Stomach (tissue), 9 donors: ENCODE results near the gene PHKA2. TPM values are rescaled to one million over a fixed set of nuclear protein-coding genes. Genes with fewer than 3 reads are reported as not detected.

ENCODE experiments used
- DNase-seq, 2 donors: peaks; one replicate each; pipeline versions ENCODE4 v3.0.0 to v3.0.0-alpha.2; 2013 to 2019
- H3K27ac ChIP-seq, 5 donors: fragments of 200-600 bp in 4 of 5; sonication (generic) in 4 of 5; one replicate each; pipeline ENCODE4 v1.5.1; 2013 to 2019; ENCODE audit warnings: mild to moderate bottlenecking in 1 of 5, moderate library complexity in 1 of 5
- H3K27me3 ChIP-seq, 3 donors: fragments of 200-600 bp; sonication (generic); one replicate each; pipeline ENCODE4 v1.5.1; 2017 to 2019; ENCODE audit warnings: mixed run types in 1 of 3
- H3K36me3 ChIP-seq, 4 donors: fragments of 200-600 bp; sonication (generic); 1 replicate in 3 of 4; 2 replicates in 1 of 4; pipeline ENCODE4 v1.5.1; 2016 to 2019
- H3K4me1 ChIP-seq, 4 donors: fragments of 200-600 bp; sonication (generic); one replicate each; pipeline ENCODE4 v1.5.1; 2016 to 2019
- H3K4me3 ChIP-seq, 4 donors: fragments of 200-600 bp; sonication (generic) in 3 of 4; one replicate each; pipeline ENCODE4 v1.5.1; 2016 to 2019; ENCODE audit warnings: mild to moderate bottlenecking in 1 of 4
- H3K9me3 ChIP-seq, 4 donors: fragments of 200-600 bp; sonication (generic); one replicate each; pipeline ENCODE4 v1.5.1; 2016 to 2019
- EP300 ChIP-seq: sonication (generic); formaldehyde crosslinking; IDR thresholded peaks from one replicate; pipeline ENCODE4 v1.6.1; 2017; ENCODE audit warnings: antibody characterized with exemption
- POLR2A ChIP-seq, 4 donors: fragments of 450-650 bp; IDR thresholded peaks; one replicate each; pipeline ENCODE4 v1.6.1; 2016; ENCODE audit warnings: antibody characterized with exemption in 4 of 4, control low read depth in 2 of 4, mild to moderate bottlenecking in 1 of 4, moderate library complexity in 1 of 4
- POLR2AphosphoS5 ChIP-seq, 3 donors: sonication (generic); formaldehyde crosslinking; IDR thresholded peaks; one replicate each; pipeline ENCODE4 v1.6.1; 2016; ENCODE audit warnings: antibody characterized with exemption in 3 of 3
- WGBS, 5 donors: extraction: QIAGEN DNeasy Blood & Tissue Kit in 3 of 5; methylation state at CpG; one replicate each; pipeline versions ENCODE4 v1.1.5 to v1.1.7; 2013 to 2018; 5-methylcytosine and 5-hydroxymethylcytosine counted together
- intact Hi-C: fragments of 100-400 bp; cut with DNase I; formaldehyde crosslinking; loops from one replicate; pipeline ENCODE4 v1.15.1; 2023; ENCODE audit warnings: low total_unique reads
- polyA plus RNA-seq, 3 donors: library from polyadenylated mRNA; stranded (reverse); fragments of 200-250 nt; gene quantifications; one replicate each; pipeline ENCODE4 v1.2.3, GENCODE V29; 2013
- total RNA-seq, 5 donors: library from RNA; depleted of rRNA; stranded (reverse); fragments of >200 nt; gene quantifications; one replicate each; pipeline versions ENCODE4 v1.1.0 to v1.2.3, GENCODE V29; 2014 to 2016
- TF ChIP-seq, protein P1 (sequence below), 7 experiments: fragments of 450-650 bp in 4 of 7; fragments of 200-600 bp in 3 of 7; sonication (generic) in 3 of 7; IDR thresholded peaks; one replicate each; pipeline ENCODE4 v1.5.1; 2016 to 2019; ENCODE audit warnings: antibody characterized with exemption in 7 of 7, control low read depth in 2 of 7, mild to moderate bottlenecking in 1 of 7
- donor health status: healthy with polysubstance abuse.
- donor health status: Bipolar disorder and iron deficiency.
- donor health status: healthy.

The PHKA2 gene
- total and polyA plus RNA-seq, 8 donors = 10.5 to 63.4 (median 15.5) TPM

GRCh38 chrX:18941896-18942295 lies 42.0 kb downstream of the PHKA2 start:
- WGBS, 5 donors = 63 to 100% (median 91%) methylated on average over 1 to 2 of the region's 2 CpGs
- Histone ChIP-seq H3K4me3 (no peak overlapping the region), H3K4me1 (no peaks in the 10 kb centered on the region), H3K36me3 (peaks cover 0 to 54% (median 42%) of the 10 kb centered on the region in 4 donors), H3K27ac (no peak overlapping the region), H3K27me3 (no peaks in the 10 kb centered on the region), H3K9me3 (no peaks in the 10 kb centered on the region)
- no peak for DNase-seq
- TF ChIP-seq POLR2AphosphoS5 (IDR thresholded peaks at IDR 0.05) = no peak
- TF ChIP-seq POLR2A (IDR thresholded peaks at IDR 0.05) = no peak
- TF ChIP-seq EP300 = no peak
- TF ChIP-seq, protein P1, sequence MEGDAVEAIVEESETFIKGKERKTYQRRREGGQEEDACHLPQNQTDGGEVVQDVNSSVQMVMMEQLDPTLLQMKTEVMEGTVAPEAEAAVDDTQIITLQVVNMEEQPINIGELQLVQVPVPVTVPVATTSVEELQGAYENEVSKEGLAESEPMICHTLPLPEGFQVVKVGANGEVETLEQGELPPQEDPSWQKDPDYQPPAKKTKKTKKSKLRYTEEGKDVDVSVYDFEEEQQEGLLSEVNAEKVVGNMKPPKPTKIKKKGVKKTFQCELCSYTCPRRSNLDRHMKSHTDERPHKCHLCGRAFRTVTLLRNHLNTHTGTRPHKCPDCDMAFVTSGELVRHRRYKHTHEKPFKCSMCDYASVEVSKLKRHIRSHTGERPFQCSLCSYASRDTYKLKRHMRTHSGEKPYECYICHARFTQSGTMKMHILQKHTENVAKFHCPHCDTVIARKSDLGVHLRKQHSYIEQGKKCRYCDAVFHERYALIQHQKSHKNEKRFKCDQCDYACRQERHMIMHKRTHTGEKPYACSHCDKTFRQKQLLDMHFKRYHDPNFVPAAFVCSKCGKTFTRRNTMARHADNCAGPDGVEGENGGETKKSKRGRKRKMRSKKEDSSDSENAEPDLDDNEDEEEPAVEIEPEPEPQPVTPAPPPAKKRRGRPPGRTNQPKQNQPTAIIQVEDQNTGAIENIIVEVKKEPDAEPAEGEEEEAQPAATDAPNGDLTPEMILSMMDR (IDR thresholded peaks at IDR 0.05) = no peak
- intact Hi-C loops = no loop called here

GRCh38 chrX:18938710-18939109 lies 45.2 kb downstream of the PHKA2 start:
- Histone ChIP-seq H3K27ac (no peak overlapping the region), H3K36me3 (peaks cover 0 to 66% (median 56%) of the 10 kb centered on the region in 4 donors), H3K4me3 (no peak overlapping the region), H3K4me1 (no peaks in the 10 kb centered on the region), H3K27me3 (no peaks in the 10 kb centered on the region), H3K9me3 (no peaks in the 10 kb centered on the region)
- intact Hi-C loops = no loop called here
- WGBS, 5 donors = 62 to 84% (median 73%) methylated on average over 3 of the region's 3 CpGs
- DNase-seq = no peak
- TF ChIP-seq, protein P1 (IDR thresholded peaks at IDR 0.05) = no peak
- no peak for TF ChIP-seq POLR2A (IDR thresholded peaks at IDR 0.05)

DNA sequence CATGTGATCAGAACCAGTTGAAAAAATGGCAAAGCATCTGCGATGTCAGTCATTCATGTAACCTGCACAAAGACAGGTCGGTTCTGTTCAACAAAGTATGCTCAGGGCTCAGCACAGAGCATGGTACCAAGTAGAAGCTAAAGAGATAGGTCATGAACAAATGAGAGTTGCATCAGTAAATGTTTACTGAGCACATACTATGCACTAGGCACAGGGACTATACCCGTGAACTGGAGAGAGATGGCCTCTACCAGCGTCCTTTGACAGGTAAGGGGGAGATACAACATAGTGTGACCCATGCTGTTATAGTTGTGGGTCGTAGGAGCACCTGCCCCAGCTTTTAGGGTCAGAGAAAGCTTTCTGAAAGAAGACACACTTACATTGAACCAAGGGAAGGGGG lies 46.7 kb downstream of the PHKA2 start:
- DNase-seq = no peak
- no peak overlapping the region for H3K27ac ChIP-seq
- intact Hi-C loops = no loop called here
- 78 to 95% (median 89%) methylated on average over 4 to 5 of the region's 5 CpGs for WGBS, 5 donors
- H3K4me1 ChIP-seq = no peaks in the 10 kb centered on the region
- TF ChIP-seq POLR2A (IDR thresholded peaks at IDR 0.05) (no peak), EP300 (no peak), POLR2AphosphoS5 (IDR thresholded peaks at IDR 0.05) (no peak)
- TF ChIP-seq, protein P1 (IDR thresholded peaks at IDR 0.05) = no peak
- H3K27me3 ChIP-seq = no peaks in the 10 kb centered on the region
- no peaks in the 10 kb centered on the region for H3K9me3 ChIP-seq
- H3K4me3 ChIP-seq = no peak overlapping the region
- peaks cover 0 to 56% (median 46%) of the 10 kb centered on the region in 4 donors for H3K36me3 ChIP-seq

DNA sequence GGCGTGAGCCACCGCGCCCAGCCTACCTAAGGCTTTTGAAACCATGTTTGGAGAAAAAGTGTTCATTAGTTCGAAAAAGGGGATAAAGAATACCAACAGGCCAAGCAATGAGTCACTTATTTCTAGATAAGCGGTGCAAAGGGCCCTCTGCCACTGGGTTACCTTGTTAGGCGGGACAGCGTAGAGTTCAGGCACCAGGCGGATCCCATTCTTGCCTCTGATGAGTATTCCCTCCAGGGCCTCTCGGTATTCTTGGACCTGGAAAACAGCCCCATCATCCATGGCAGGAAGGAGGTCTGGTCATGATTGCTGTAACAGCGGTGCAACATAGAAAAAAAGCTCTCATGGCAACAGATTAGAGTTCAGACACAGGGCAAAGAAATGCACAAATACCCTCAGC lies 48.0 kb downstream of the PHKA2 start:
- DNase-seq = peak in 1 of 2 donors; percentile 28
- no peak overlapping the region for H3K4me3 ChIP-seq
- H3K4me1 ChIP-seq = no peaks in the 10 kb centered on the region
- no peak overlapping the region for H3K27ac ChIP-seq
- H3K9me3 ChIP-seq = no peaks in the 10 kb centered on the region
- WGBS, 5 donors = 77 to 87% (median 84%) methylated on average over 9 to 10 of the region's 10 CpGs
- no peaks in the 10 kb centered on the region for H3K27me3 ChIP-seq
- H3K36me3 ChIP-seq = peaks cover 0 to 50% (median 45%) of the 10 kb centered on the region in 4 donors
- intact Hi-C loops = no loop called here
- TF ChIP-seq POLR2AphosphoS5 (IDR thresholded peaks at IDR 0.05) = no peak
- TF ChIP-seq POLR2A (IDR thresholded peaks at IDR 0.05) = no peak
- TF ChIP-seq, protein P1 (IDR thresholded peaks at IDR 0.05) = no peak
- TF ChIP-seq EP300 = no peak
